PC-9 (cell line): Measurements from ENCODE around the gene PLEKHM2.

Source experiments
- CTCF ChIP-seq: fragments of 200-600 bp; sonication (generic); conservative IDR thresholded peaks from 2 replicates; pipeline ENCODE4 v1.6.1; 2017; ENCODE audit warnings: mixed run types, antibody characterized with exemption, mild to moderate bottlenecking, moderate library complexity
- EZH2 ChIP-seq: fragments of 200-600 bp; sonication (generic); IDR thresholded peaks from 2 replicates; pipeline ENCODE4 v1.8.0; 2017; ENCODE audit warnings: antibody characterized with exemption, low read depth

- TF ChIP-seq EZH2: no peak
- no peak for TF ChIP-seq CTCF
These were observed 67.6 kb downstream of the PLEKHM2 start for GRCh38 chr1:15751717-15752116.
